Liver (tissue), 9 donors: Measurements from ENCODE around the gene BCL2. TPM values are rescaled to one million over a fixed set of nuclear protein-coding genes. Genes with fewer than 3 reads are reported as not detected.

ENCODE experiments used
- DNase-seq: peaks from one replicate; pipeline ENCODE4 v3.0.0-alpha.2; 2017; ENCODE audit warnings: low spot score
- H3K27ac ChIP-seq, 2 donors: one replicate each; pipeline ENCODE4 v1.7.0; 2013; ENCODE audit warnings: inconsistent platforms in 2 of 2, low read length in 2 of 2, control low read depth in 1 of 2, low read depth in 1 of 2, mild to moderate bottlenecking in 1 of 2
- H3K27me3 ChIP-seq, 4 donors: one replicate each; pipeline versions ENCODE4 v1.6.1 to v1.7.0; 2013; ENCODE audit warnings: low read length in 3 of 4, inconsistent platforms in 1 of 4, mild to moderate bottlenecking in 1 of 4, moderate library complexity in 1 of 4; ENCODE audit not compliant: control insufficient read depth in 4 of 4, insufficient read depth in 4 of 4
- H3K36me3 ChIP-seq, 4 donors: one replicate each; pipeline versions ENCODE4 v1.6.1 to v1.7.0; 2013; ENCODE audit warnings: low read length in 3 of 4, mild to moderate bottlenecking in 3 of 4, low read depth in 1 of 4, moderate library complexity in 1 of 4; ENCODE audit not compliant: control insufficient read depth in 4 of 4, insufficient read depth in 3 of 4
- H3K4me1 ChIP-seq, 4 donors: one replicate each; pipeline versions ENCODE4 v1.6.1 to v1.7.0; 2013; ENCODE audit warnings: low read length in 3 of 4, mild to moderate bottlenecking in 3 of 4, moderate library complexity in 1 of 4; ENCODE audit not compliant: control insufficient read depth in 4 of 4, insufficient read depth in 4 of 4
- H3K4me3 ChIP-seq, 3 donors: one replicate each; pipeline versions ENCODE4 v1.6.1 to v1.7.0; 2013; ENCODE audit warnings: low read length in 3 of 3, control low read depth in 1 of 3, low read depth in 1 of 3, mild to moderate bottlenecking in 1 of 3
- H3K9ac ChIP-seq, 2 donors: one replicate each; pipeline ENCODE4 v1.7.0; 2013; ENCODE audit warnings: low read length in 2 of 2, mild to moderate bottlenecking in 2 of 2, moderate library complexity in 2 of 2, control low read depth in 1 of 2, low read depth in 1 of 2
- H3K9me3 ChIP-seq, 4 donors: one replicate each; pipeline versions ENCODE4 v1.6.1 to v1.7.0; 2013; ENCODE audit warnings: low read length in 3 of 4; ENCODE audit not compliant: control insufficient read depth in 4 of 4
- ATF3 ChIP-seq: IDR thresholded peaks from 2 replicates; pipeline ENCODE4 v1.6.1; 2016; ENCODE audit warnings: antibody characterized with exemption
- CTCF ChIP-seq: fragments of 150-350 bp; IDR thresholded peaks from 2 replicates; pipeline ENCODE4 v1.5.1; 2017; ENCODE audit warnings: improper control_type of control experiment, low read depth, low read length; ENCODE audit not compliant: missing input control
- EGR1 ChIP-seq, 2 donors: IDR thresholded peaks; 2 replicates each; pipeline ENCODE4 v1.6.1; 2016 to 2018; ENCODE audit warnings: antibody characterized with exemption in 2 of 2, low read depth in 2 of 2
- FOXA1 ChIP-seq: IDR thresholded peaks from 2 replicates; pipeline ENCODE4 v1.6.1; 2016; ENCODE audit warnings: antibody characterized with exemption
- FOXA2 ChIP-seq: IDR thresholded peaks from 2 replicates; pipeline ENCODE4 v1.6.1; 2016; ENCODE audit warnings: antibody characterized with exemption
- GABPA ChIP-seq, 2 donors: IDR thresholded peaks in 1 of 2; conservative IDR thresholded peaks in 1 of 2; 2 replicates each; pipeline ENCODE4 v1.6.1; 2016; ENCODE audit warnings: antibody characterized with exemption in 2 of 2, mild to moderate bottlenecking in 1 of 2, moderate library complexity in 1 of 2
- HNF4A ChIP-seq, 2 donors: conservative IDR thresholded peaks; 2 replicates each; pipeline ENCODE4 v1.6.1; 2016; ENCODE audit warnings: antibody characterized with exemption in 2 of 2, mild to moderate bottlenecking in 2 of 2
- HNF4G ChIP-seq: IDR thresholded peaks from 2 replicates; pipeline ENCODE4 v1.6.1; 2016; ENCODE audit warnings: antibody characterized with exemption
- JUND ChIP-seq, 2 donors: IDR thresholded peaks; 2 replicates each; pipeline ENCODE4 v1.6.1; 2016; ENCODE audit warnings: antibody characterized with exemption in 2 of 2
- MAX ChIP-seq: IDR thresholded peaks from 2 replicates; pipeline ENCODE4 v1.6.1; 2016; ENCODE audit warnings: antibody characterized with exemption
- NR2F2 ChIP-seq: IDR thresholded peaks from 2 replicates; pipeline ENCODE4 v1.6.1; 2016; ENCODE audit warnings: antibody characterized with exemption
- RAD21 ChIP-seq, 2 donors: IDR thresholded peaks; 2 replicates each; pipeline ENCODE4 v1.6.1; 2016; ENCODE audit warnings: antibody characterized with exemption in 2 of 2, mild to moderate bottlenecking in 2 of 2
- REST ChIP-seq: IDR thresholded peaks from 2 replicates; pipeline ENCODE4 v1.6.1; 2016; ENCODE audit warnings: antibody characterized with exemption, mild to moderate bottlenecking
- RXRA ChIP-seq, 2 donors: IDR thresholded peaks; 2 replicates each; pipeline ENCODE4 v1.6.1; 2017 to 2018; ENCODE audit warnings: antibody characterized with exemption in 2 of 2, mild to moderate bottlenecking in 1 of 2
- SP1 ChIP-seq: IDR thresholded peaks from 2 replicates; pipeline ENCODE4 v1.6.1; 2018; ENCODE audit warnings: antibody characterized with exemption, mild to moderate bottlenecking
- TAF1 ChIP-seq: conservative IDR thresholded peaks from 2 replicates; pipeline ENCODE4 v1.6.1; 2016; ENCODE audit warnings: antibody characterized with exemption, mild to moderate bottlenecking
- YY1 ChIP-seq: IDR thresholded peaks from 2 replicates; pipeline ENCODE4 v1.6.1; 2016; ENCODE audit warnings: antibody characterized with exemption, mild to moderate bottlenecking
- ZBTB33 ChIP-seq: IDR thresholded peaks from 2 replicates; pipeline ENCODE4 v1.6.1; 2016; ENCODE audit warnings: antibody characterized with exemption
- WGBS: extraction: QIAGEN DNeasy Blood & Tissue Kit; methylation state at CpG from one replicate; pipeline ENCODE4 v1.1.7; 2013; 5-methylcytosine and 5-hydroxymethylcytosine counted together
- polyA plus RNA-seq, 2 donors: library from polyadenylated mRNA; stranded (reverse) in 1 of 2; unstranded in 1 of 2; fragments of 200-250 nt in 1 of 2; fragments of >200 nt in 1 of 2; fragmentation: Nextera tagmentation in 1 of 2; extraction: Ambion mirVana in 1 of 2; gene quantifications; one replicate each; pipeline versions ENCODE4 v1.2.1 to v1.2.3, GENCODE V29; 2013 to 2015
- total RNA-seq, 2 donors: library from RNA; depleted of rRNA; stranded (reverse); fragments of >200 nt; gene quantifications; one replicate each; pipeline ENCODE4 v1.2.3, GENCODE V29; 2014
- donor health status: healthy.
- donor health status: healthy.
- donor health status: healthy.
- donor health status: healthy.
- donor health status: healthy.

Gene BCL2
- total and polyA plus RNA-seq, 4 donors, result 0.40 to 3.9 (median 1.4) TPM

GRCh38 chr18:63302220-63302619 is 17.3 kb downstream of the BCL2 start:
- Histone ChIP-seq H3K9ac (no peak overlapping the region), H3K27ac (no peak overlapping the region), H3K4me1 (peaks cover 0 to 4% (median 0%) of the 10 kb centered on the region in 4 donors), H3K4me3 (no peak overlapping the region), H3K9me3 (no peaks in the 10 kb centered on the region), H3K36me3 (no peaks in the 10 kb centered on the region), H3K27me3 (no peaks in the 10 kb centered on the region)
- TF ChIP-seq EGR1 (IDR thresholded peaks at IDR 0.05; ENCODE audit: low read depth in 2 of 2) (no peak), YY1 (no peak), HNF4A (conservative IDR thresholded peaks at IDR 0.05) (no peak), RXRA (IDR thresholded peaks at IDR 0.05) (no peak), TAF1 (no peak), FOXA1 (no peak), JUND (IDR thresholded peaks at IDR 0.05) (no peak), FOXA2 (no peak)
- 64% methylated on average over 4 of the region's 4 CpGs for WGBS
- DNase-seq, result no peak

GRCh38 chr18:63301434-63301833 is 18.1 kb downstream of the BCL2 start:
- H3K27ac ChIP-seq, result no peak overlapping the region
- no peak overlapping the region for H3K4me3 ChIP-seq
- 76% methylated on average over 9 of the region's 9 CpGs for WGBS
- H3K36me3 ChIP-seq, result no peaks in the 10 kb centered on the region
- DNase-seq, result no peak
- no peaks in the 10 kb centered on the region for H3K9me3 ChIP-seq
- H3K4me1 ChIP-seq, result peaks cover 0 to 4% (median 0%) of the 10 kb centered on the region in 4 donors
- no peak for TF ChIP-seq NR2F2
- TF ChIP-seq RAD21 (IDR thresholded peaks at IDR 0.05), result no peak
- no peak for TF ChIP-seq CTCF
- no peak for TF ChIP-seq RXRA (IDR thresholded peaks at IDR 0.05)
- TF ChIP-seq FOXA1, result no peak
- no peak overlapping the region for H3K9ac ChIP-seq
- H3K27me3 ChIP-seq, result no peaks in the 10 kb centered on the region

- H3K4me1 ChIP-seq, result peaks cover 0 to 4% (median 0%) of the 10 kb centered on the region in 4 donors
- TF ChIP-seq FOXA1 (no peak), YY1 (no peak), GABPA (IDR thresholded peaks at IDR 0.05 in 1 of 2, conservative IDR thresholded peaks at IDR 0.05 in 1 of 2) (no peak), RXRA (IDR thresholded peaks at IDR 0.05) (no peak), REST (no peak), MAX (no peak), HNF4G (no peak), SP1 (no peak), RAD21 (IDR thresholded peaks at IDR 0.05) (no peak), JUND (IDR thresholded peaks at IDR 0.05) (no peak), FOXA2 (no peak), EGR1 (IDR thresholded peaks at IDR 0.05; ENCODE audit: low read depth in 2 of 2) (no peak), HNF4A (conservative IDR thresholded peaks at IDR 0.05) (no peak), ATF3 (no peak), ZBTB33 (no peak)
Measured at GRCh38 chr18:63299837-63300745, 19.5 kb downstream of the BCL2 start.

More at GRCh38 chr18:63299837-63300745, 19.5 kb downstream of the BCL2 start:
- DNase-seq, result no peak
- H3K9me3 ChIP-seq, result no peaks in the 10 kb centered on the region
- no peaks in the 10 kb centered on the region for H3K36me3 ChIP-seq
- H3K27me3 ChIP-seq, result no peaks in the 10 kb centered on the region
- 75% methylated on average over 5 of the region's 5 CpGs for WGBS
- H3K4me3 ChIP-seq, result no peak overlapping the region
- H3K27ac ChIP-seq, result no peak overlapping the region
- H3K9ac ChIP-seq, result no peak overlapping the region
